A673 (cell line): ENCODE data around the gene SCN1B. TPM values are rescaled to one million over a fixed set of nuclear protein-coding genes. Genes with fewer than 3 reads are reported as not detected.

ENCODE experiments used
- BruUV-seq: library from RNA; stranded (reverse); fragments of 400-500 nt; replicated peaks from 2 replicates; lab custom pipeline; 2021; lab: Mats Ljungman, UMichigan
- CTCF ChIA-PET: fragments of 300-600 bp; sonication (Branson Sonifier 250); formaldehyde crosslinking; loops from one replicate; lab custom pipeline; 2022; ENCODE audit warnings: antibody characterized with exemption; lab: Charles Lee
- POLR2A ChIA-PET: fragments of 300-600 bp; sonication (Branson Sonifier 250); formaldehyde crosslinking; loops from one replicate; lab custom pipeline; 2022; ENCODE audit warnings: antibody characterized with exemption; ENCODE audit not compliant: low non-redundant PET; lab: Charles Lee
- DNase-seq: peaks from one replicate; pipeline ENCODE4 v3.0.0-alpha.2; 2015; ENCODE audit warnings: low spot score
- H3K27ac ChIP-seq: fragments of 200-600 bp; sonication (generic); 2 replicates; pipeline ENCODE4 v1.5.1; 2016; ENCODE audit warnings: mixed run types, low read depth, mild to moderate bottlenecking, mixed read lengths, antibody characterized with exemption, low read length; ENCODE audit not compliant: poor library complexity, severe bottlenecking
- H3K27me3 ChIP-seq: fragments of 200-600 bp; sonication (generic); replicated peaks from 2 replicates; pipeline ENCODE4 v1.6.1; 2017; ENCODE audit warnings: mixed run types, low read depth, mild to moderate bottlenecking, mixed read lengths, antibody characterized with exemption, low read length; ENCODE audit not compliant: insufficient read depth, poor library complexity
- H3K36me3 ChIP-seq: fragments of 200-600 bp; sonication (generic); 2 replicates; pipeline ENCODE4 v1.6.1; 2016; ENCODE audit warnings: mixed run types, mild to moderate bottlenecking, mixed read lengths, antibody characterized with exemption, low read length; ENCODE audit not compliant: insufficient read depth, poor library complexity, severe bottlenecking
- H3K4me1 ChIP-seq: fragments of 200-600 bp; sonication (generic); 2 replicates; pipeline ENCODE4 v1.6.1; 2017; ENCODE audit warnings: mixed run types, mild to moderate bottlenecking, mixed read lengths, antibody characterized with exemption, low read length; ENCODE audit not compliant: insufficient read depth, poor library complexity, severe bottlenecking
- H3K4me3 ChIP-seq: fragments of 200-600 bp; sonication (generic); 2 replicates; pipeline ENCODE4 v1.5.1; 2016; ENCODE audit warnings: low read depth, mixed run types, mild to moderate bottlenecking, mixed read lengths, low read length; ENCODE audit not compliant: poor library complexity, severe bottlenecking
- H3K9me3 ChIP-seq: fragments of 200-600 bp; sonication (generic); 2 replicates; pipeline ENCODE4 v1.6.1; 2016; ENCODE audit warnings: mixed run types, low read depth, mild to moderate bottlenecking, mixed read lengths, antibody characterized with exemption, low read length; ENCODE audit not compliant: poor library complexity, severe bottlenecking
- CTCF ChIP-seq: fragments of 300-800, 200-600 bp; sonication (generic); conservative IDR thresholded peaks from 2 replicates; pipeline ENCODE4 v1.5.1; 2017; ENCODE audit warnings: low read depth, mild to moderate bottlenecking, antibody characterized with exemption, low read length, moderate library complexity, mixed read lengths
- EZH2 ChIP-seq: fragments of 200-600 bp; sonication (generic); IDR thresholded peaks from 2 replicates; pipeline ENCODE4 v1.6.1; 2017; ENCODE audit warnings: borderline replicate concordance, low read depth, mild to moderate bottlenecking, mixed read lengths, antibody characterized with exemption, low read length; ENCODE audit not compliant: poor library complexity, severe bottlenecking
- intact Hi-C: fragments of 100-400 bp; cut with micrococcal nuclease; formaldehyde crosslinking; loops from one replicate; pipeline ENCODE4 v1.10.0; 2022; ENCODE audit not compliant: unreplicated experiment
- total RNA-seq: library from RNA; stranded (reverse); gene quantifications from 2 replicates; pipeline ENCODE4 v1.2.3, GENCODE V29; 2021

The SCN1B gene
- total RNA-seq, 1 experiment from 2014 or later, result 2.3 TPM

DNA sequence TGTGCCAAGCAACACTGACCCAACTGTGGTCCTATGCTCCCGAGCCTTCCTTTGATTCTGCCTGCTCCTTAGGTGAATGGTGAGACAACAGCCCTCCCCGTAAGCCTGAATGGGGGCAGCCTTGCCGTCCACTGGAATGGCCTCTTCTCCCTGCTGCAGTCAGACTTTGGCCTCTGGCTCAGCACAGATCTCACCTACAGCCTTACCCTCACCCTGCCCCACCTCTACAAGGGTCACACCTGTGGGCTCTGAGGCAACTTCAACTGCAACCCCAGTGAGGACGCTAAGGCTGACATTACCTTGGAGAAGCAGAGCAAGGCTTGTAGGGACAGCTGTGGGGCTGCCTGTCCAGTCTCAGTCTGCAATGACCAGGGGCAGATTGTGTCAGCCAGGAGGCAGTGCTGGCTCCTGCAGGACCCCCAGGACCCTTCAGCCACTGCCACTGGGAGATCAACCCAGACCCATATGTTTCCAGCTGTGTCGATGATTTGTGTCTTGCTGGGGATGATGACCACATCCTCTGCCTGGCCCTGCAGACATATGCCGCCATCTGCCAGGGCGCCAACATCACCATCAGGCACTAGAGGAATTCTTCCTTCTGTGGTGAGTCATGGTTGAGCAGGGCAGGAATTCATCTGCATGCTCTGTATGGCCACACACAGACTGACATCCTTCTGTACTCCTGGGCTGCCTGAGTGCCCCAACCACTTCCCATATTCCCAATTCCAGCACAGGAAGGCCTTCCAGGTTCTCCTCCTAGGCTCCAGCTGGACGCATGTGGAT lies 58.1 kb downstream of the SCN1B start:
- peaks cover 5% of the 10 kb centered on the region for H3K4me1 ChIP-seq
- H3K27me3 ChIP-seq, result no peaks in the 10 kb centered on the region
- H3K9me3 ChIP-seq, result no peaks in the 10 kb centered on the region
- H3K36me3 ChIP-seq, result no peaks in the 10 kb centered on the region
- H3K4me3 ChIP-seq, result no peak overlapping the region
- POLR2A ChIA-PET, result no interaction called here
- no TSS peak for BruUV-seq
- H3K27ac ChIP-seq, result no peak overlapping the region
- no peak for DNase-seq
- CTCF ChIA-PET, result no interaction called here
- intact Hi-C loops, result no loop called here
- TF ChIP-seq EZH2 (no peak), CTCF (no peak)

DNA sequence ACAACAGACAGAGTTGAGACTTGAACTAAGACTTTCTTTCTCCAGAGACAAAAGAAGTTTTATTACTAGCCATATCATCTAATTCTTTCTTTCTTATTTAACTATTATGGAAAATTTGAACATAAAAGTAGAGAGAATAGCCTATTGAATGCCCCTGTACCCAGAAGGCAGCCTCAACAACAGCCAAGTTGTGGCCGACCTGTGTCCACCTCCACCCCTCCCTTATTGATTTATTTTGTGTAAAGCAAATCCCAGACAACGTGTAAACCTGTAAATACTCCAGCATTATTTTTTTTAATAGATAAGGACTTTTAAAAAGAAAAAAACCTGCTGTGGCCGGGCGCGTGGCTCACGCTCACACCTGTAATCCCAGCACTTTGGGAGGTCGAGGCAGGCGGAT lies 59.3 kb downstream of the SCN1B start:
- Histone ChIP-seq H3K4me1 (peaks cover 5% of the 10 kb centered on the region), H3K4me3 (no peak overlapping the region), H3K27ac (no peak overlapping the region), H3K27me3 (no peaks in the 10 kb centered on the region), H3K36me3 (no peaks in the 10 kb centered on the region), H3K9me3 (no peaks in the 10 kb centered on the region)
- intact Hi-C loops, result no loop called here
- TF ChIP-seq CTCF (no peak), EZH2 (no peak)
- POLR2A ChIA-PET, result no interaction called here
- DNase-seq, result no peak
- BruUV-seq, result no TSS peak
- CTCF ChIA-PET, result interaction anchor here (1.0 kb wide), 1 partner anchor 23 kb away, joined by 4 read pairs; no protein-coding TSS in a partner anchor

Other genes starting within 250 kb of the SCN1B start
- gene ZNF30, start 103.6 kb upstream of the SCN1B start, total RNA-seq, result 5.0 and 5.2 TPM in 2 replicates
- gene ZNF792, start 66.2 kb upstream of the SCN1B start, total RNA-seq, result 15.4 and 15.5 TPM in 2 replicates
- gene GRAMD1A, start 30.1 kb upstream of the SCN1B start, total RNA-seq, result 87.3 and 101 TPM in 2 replicates
- gene HPN, start 11.3 kb downstream of the SCN1B start, total RNA-seq, result not detected in 2 replicates
- gene FXYD3, start 85.4 kb downstream of the SCN1B start, total RNA-seq, result not detected in 2 replicates
- gene LGI4, start 104.6 kb downstream of the SCN1B start, total RNA-seq, result not detected in 2 replicates
- gene FXYD1, start 108.4 kb downstream of the SCN1B start, total RNA-seq, result 0.98 TPM in 1 of 2 replicates, not detected in the other
- 0.56 and 0.85 TPM in 2 replicates for gene FXYD7, start 112.8 kb downstream of the SCN1B start, total RNA-seq
- 12.7 and 13.6 TPM in 2 replicates for gene FXYD5, start 124.3 kb downstream of the SCN1B start, total RNA-seq
- gene FAM187B, start 198.3 kb downstream of the SCN1B start, total RNA-seq, result not detected in 2 replicates
- gene LSR, start 218.5 kb downstream of the SCN1B start, total RNA-seq, result 1.9 and 2.9 TPM in 2 replicates
- gene USF2, start 238.5 kb downstream of the SCN1B start, total RNA-seq, result 82.0 and 90.8 TPM in 2 replicates